Measurements from ENCODE around the gene PGPEP1. TPM values are rescaled to one million over a fixed set of nuclear protein-coding genes. Genes with fewer than 3 reads are reported as not detected.

The PGPEP1 gene
- total and polyA plus RNA-seq, 2 donors (not counting 3 experiments of a cell fraction or from before 2014, with no cell fraction given), result 9.9 to 27.2 TPM

DNA sequence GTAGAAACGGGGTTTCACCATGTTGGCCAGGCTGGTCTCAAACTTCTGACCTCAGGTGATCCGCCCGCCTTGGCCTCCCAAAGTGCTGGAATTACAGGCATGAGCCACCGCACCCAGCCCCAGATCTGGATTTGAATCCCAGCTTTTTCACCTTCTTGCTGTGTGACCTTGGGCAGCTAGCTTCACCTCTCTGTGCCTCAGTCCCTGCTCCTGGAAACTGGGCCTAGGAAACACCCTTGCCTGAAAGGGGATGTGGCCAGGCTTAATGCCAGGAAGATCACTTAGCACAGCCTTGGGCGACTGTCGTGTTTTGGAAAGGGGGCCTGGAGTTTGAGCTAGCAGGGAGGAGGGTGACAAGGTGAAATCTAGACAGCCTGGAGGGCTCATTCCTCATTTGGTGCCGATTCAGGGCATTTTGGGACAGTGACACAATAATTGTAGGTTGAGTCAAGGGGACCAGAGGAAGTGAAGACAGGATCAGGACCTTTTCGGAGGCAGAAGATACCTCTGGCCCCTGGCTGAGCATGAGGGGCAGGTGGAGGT, 1.8 kb downstream of the PGPEP1 start:
- H3K9me1 ChIP-seq (replicated peaks; ENCODE audit: control insufficient read depth, extremely low read depth, insufficient read depth, low read length), result no peaks in the 10 kb centered on the region
- no peaks in the 10 kb centered on the region for H3K9me3 ChIP-seq (replicated peaks; ENCODE audit: control insufficient read depth, insufficient read depth, low read length)
- intact Hi-C loops (cut with micrococcal nuclease), result loop anchor here (5.0 kb wide), 1 partner anchor 65 kb away; no protein-coding TSS in a partner anchor
- H3K4me3 ChIP-seq (replicated peaks in 1 of 3; ENCODE audit: insufficient read depth in 1 of 3, low read depth in 1 of 3, low read length in 3 of 3), result no peak overlapping the region
- no peak overlapping the region for H3K27ac ChIP-seq (ENCODE audit: insufficient read depth, low read depth, low read length)
- H3K9ac ChIP-seq (replicated peaks; ENCODE audit: extremely low read depth, insufficient read depth, low read length), result no peak overlapping the region
- peaks cover 11% of the 10 kb centered on the region for H3K4me1 ChIP-seq (ENCODE audit: control insufficient read depth, extremely low read depth, insufficient read depth, low read length)
- dilution Hi-C loops (cut with MboI; ENCODE audit: extremely low pct_ligation_motif_present, low sequenced_read_pairs), result no loop called here
- no peak overlapping the region for H2AFZ ChIP-seq (ENCODE audit: low read depth, low read length)
- ChIA-PET CTCF (interaction anchor here (0.8 to 3.6 kb wide), 6 partner anchors 13 to 90 kb away, joined by 3 to 22 read pairs (median 8); partner anchors contain the start of gene GDF15), POLR2A (no interaction called here)
- no peaks in the 10 kb centered on the region for H3K36me3 ChIP-seq (ENCODE audit: control insufficient read depth in 2 of 2, extremely low read depth in 1 of 2, insufficient read depth in 2 of 2, low read length in 2 of 2)
- peaks cover 0 to 1% of the 10 kb centered on the region in 2 experiments for H3K27me3 ChIP-seq (ENCODE audit: control insufficient read depth in 2 of 2, insufficient read depth in 2 of 2, low read length in 2 of 2)
- DNase-seq (ENCODE audit: low read depth, low spot score) (no peak), FAIRE-seq (no peak)
- no peak overlapping the region for H3K4me2 ChIP-seq (ENCODE audit: insufficient read depth, low read length)
- BruUV-seq (replicated peaks), result no TSS peak
- no peaks in the 10 kb centered on the region for H3K79me2 ChIP-seq (ENCODE audit: control insufficient read depth, insufficient read depth, low read length)
- TF ChIP-seq FOS (IDR thresholded peaks at IDR 0.05; ENCODE audit: borderline replicate concordance, insufficient read depth, low read length) (no peak), JUN (IDR thresholded peaks at IDR 0.05; ENCODE audit: borderline replicate concordance, insufficient read depth, insufficient read length, low read depth) (no peak), GATA2 (IDR thresholded peaks at IDR 0.05; ENCODE audit: insufficient read depth, insufficient read length, low read depth, low read length) (no peak), POLR2A (IDR thresholded peaks at IDR 0.05; ENCODE audit: low read depth, low read length) (no peak), MYC (IDR thresholded peaks at IDR 0.05; ENCODE audit: low read depth, low read length) (no peak), POLR2AphosphoS5 (IDR thresholded peaks at IDR 0.05; ENCODE audit: insufficient read depth, low read depth, low read length) (no peak), EZH2 (IDR thresholded peaks at IDR 0.05; ENCODE audit: borderline replicate concordance, low read depth, low read length, severe bottlenecking) (no peak)
- TF ChIP-seq, protein P1, sequence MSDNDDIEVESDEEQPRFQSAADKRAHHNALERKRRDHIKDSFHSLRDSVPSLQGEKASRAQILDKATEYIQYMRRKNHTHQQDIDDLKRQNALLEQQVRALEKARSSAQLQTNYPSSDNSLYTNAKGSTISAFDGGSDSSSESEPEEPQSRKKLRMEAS (IDR thresholded peaks at IDR 0.05; ENCODE audit: insufficient read depth, insufficient read length), result no peak
- TF ChIP-seq, protein P2, sequence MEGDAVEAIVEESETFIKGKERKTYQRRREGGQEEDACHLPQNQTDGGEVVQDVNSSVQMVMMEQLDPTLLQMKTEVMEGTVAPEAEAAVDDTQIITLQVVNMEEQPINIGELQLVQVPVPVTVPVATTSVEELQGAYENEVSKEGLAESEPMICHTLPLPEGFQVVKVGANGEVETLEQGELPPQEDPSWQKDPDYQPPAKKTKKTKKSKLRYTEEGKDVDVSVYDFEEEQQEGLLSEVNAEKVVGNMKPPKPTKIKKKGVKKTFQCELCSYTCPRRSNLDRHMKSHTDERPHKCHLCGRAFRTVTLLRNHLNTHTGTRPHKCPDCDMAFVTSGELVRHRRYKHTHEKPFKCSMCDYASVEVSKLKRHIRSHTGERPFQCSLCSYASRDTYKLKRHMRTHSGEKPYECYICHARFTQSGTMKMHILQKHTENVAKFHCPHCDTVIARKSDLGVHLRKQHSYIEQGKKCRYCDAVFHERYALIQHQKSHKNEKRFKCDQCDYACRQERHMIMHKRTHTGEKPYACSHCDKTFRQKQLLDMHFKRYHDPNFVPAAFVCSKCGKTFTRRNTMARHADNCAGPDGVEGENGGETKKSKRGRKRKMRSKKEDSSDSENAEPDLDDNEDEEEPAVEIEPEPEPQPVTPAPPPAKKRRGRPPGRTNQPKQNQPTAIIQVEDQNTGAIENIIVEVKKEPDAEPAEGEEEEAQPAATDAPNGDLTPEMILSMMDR (IDR thresholded peaks at IDR 0.05; ENCODE audit: extremely low read depth in 1 of 2, insufficient read depth in 1 of 2, low read depth in 1 of 2, low read length in 2 of 2), result no peak
- no peaks in the 10 kb centered on the region for H4K20me1 ChIP-seq (replicated peaks; ENCODE audit: control insufficient read depth, extremely low read depth, insufficient read depth, low read length)
